Thoracic aorta (tissue), 2 donors: ENCODE results near the gene JMJD8. TPM values are rescaled to one million over a fixed set of nuclear protein-coding genes. Genes with fewer than 3 reads are reported as not detected.

ENCODE experiments used
- ATAC-seq: fragments of 150-250 bp; one replicate; pipeline ENCODE4 v1.8.0; 2017; ENCODE audit warnings: low read depth; ENCODE audit not compliant: insufficient number of reproducible peaks, low FRiP score
- DNase-seq: peaks from one replicate; pipeline ENCODE4 v3.0.0-alpha.2; 2020; ENCODE audit warnings: low spot score
- H3K27ac ChIP-seq, 2 donors: fragments of 200-600 bp; sonication (generic); 1 replicate in 1 of 2; 2 replicates in 1 of 2; pipeline ENCODE4 v1.5.1; 2016; ENCODE audit warnings: mild to moderate bottlenecking in 2 of 2, moderate library complexity in 2 of 2
- H3K27me3 ChIP-seq: fragments of 200-600 bp; sonication (generic); replicated peaks from 2 replicates; pipeline ENCODE4 v1.6.0; 2016; ENCODE audit warnings: mild to moderate bottlenecking; ENCODE audit not compliant: insufficient read depth
- H3K36me3 ChIP-seq: fragments of 200-600 bp; sonication (generic); one replicate; pipeline ENCODE4 v1.5.1; 2016
- H3K4me1 ChIP-seq, 2 donors: fragments of 200-600 bp; sonication (generic); 1 replicate in 1 of 2; 2 replicates in 1 of 2; pipeline versions ENCODE4 v1.5.1 to v1.6.0; 2016; ENCODE audit warnings: low read depth in 2 of 2, mild to moderate bottlenecking in 1 of 2; ENCODE audit not compliant: control insufficient read depth in 1 of 2
- H3K4me3 ChIP-seq: fragments of 200-600 bp; sonication (generic); 2 replicates; pipeline ENCODE4 v1.5.1; 2016; ENCODE audit warnings: mild to moderate bottlenecking
- H3K9me3 ChIP-seq: fragments of 200-600 bp; sonication (generic); 2 replicates; pipeline ENCODE4 v1.5.1; 2016
- total RNA-seq, 2 donors: library from RNA; depleted of rRNA; stranded (reverse); fragments of >200 nt; gene quantifications; one replicate each; pipeline versions ENCODE4 v1.1.0 to v1.2.3, GENCODE V29; 2016
- TF ChIP-seq, protein P1 (sequence below): fragments of 200-600 bp; sonication (generic); IDR thresholded peaks from one replicate; pipeline ENCODE4 v1.5.1; 2019; ENCODE audit warnings: antibody characterized with exemption

JMJD8 gene
- total RNA-seq, 2 donors from 2014 or later: 98.7 to 128 TPM

DNA sequence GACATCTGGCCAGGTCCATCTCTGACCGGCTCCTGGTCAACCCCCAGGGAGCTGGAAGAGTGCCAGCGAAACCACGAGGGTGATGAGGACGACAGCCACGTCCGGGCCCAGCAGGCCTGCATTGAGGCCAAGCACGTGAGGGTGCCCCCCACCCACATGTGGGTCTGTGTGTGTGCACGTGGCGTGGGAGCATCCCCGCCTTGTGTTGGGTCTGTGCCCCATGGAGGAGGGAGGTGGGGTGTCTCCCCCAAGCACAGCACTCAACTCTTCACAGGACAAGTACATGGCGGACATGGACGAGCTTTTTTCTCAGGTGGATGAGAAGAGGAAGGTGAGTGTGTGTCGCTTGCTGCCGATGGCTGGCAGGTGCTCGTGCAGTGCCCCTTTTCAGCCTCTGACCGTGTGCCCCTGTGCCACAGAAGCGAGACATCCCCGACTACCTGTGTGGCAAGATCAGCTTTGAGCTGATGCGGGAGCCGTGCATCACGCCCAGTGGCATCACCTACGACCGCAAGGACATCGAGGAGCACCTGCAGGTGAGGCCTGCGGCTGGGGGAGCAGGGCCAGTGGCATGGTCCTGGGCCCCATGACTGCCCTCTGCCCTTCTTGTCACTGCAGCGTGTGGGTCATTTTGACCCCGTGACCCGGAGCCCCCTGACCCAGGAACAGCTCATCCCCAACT is 2.2 kb downstream of the JMJD8 start:
- peak overlapping the region; percentile 83 for H3K4me3 ChIP-seq
- H3K36me3 ChIP-seq: peaks cover 24% of the 10 kb centered on the region
- no peak for ATAC-seq
- DNase-seq: no peak
- no peak overlapping the region for H3K27ac ChIP-seq
- TF ChIP-seq, protein P1, sequence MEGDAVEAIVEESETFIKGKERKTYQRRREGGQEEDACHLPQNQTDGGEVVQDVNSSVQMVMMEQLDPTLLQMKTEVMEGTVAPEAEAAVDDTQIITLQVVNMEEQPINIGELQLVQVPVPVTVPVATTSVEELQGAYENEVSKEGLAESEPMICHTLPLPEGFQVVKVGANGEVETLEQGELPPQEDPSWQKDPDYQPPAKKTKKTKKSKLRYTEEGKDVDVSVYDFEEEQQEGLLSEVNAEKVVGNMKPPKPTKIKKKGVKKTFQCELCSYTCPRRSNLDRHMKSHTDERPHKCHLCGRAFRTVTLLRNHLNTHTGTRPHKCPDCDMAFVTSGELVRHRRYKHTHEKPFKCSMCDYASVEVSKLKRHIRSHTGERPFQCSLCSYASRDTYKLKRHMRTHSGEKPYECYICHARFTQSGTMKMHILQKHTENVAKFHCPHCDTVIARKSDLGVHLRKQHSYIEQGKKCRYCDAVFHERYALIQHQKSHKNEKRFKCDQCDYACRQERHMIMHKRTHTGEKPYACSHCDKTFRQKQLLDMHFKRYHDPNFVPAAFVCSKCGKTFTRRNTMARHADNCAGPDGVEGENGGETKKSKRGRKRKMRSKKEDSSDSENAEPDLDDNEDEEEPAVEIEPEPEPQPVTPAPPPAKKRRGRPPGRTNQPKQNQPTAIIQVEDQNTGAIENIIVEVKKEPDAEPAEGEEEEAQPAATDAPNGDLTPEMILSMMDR: no peak
- H3K4me1 ChIP-seq: peaks cover 33 to 50% of the 10 kb centered on the region in 2 donors
- no peaks in the 10 kb centered on the region for H3K9me3 ChIP-seq
- no peaks in the 10 kb centered on the region for H3K27me3 ChIP-seq

DNA sequence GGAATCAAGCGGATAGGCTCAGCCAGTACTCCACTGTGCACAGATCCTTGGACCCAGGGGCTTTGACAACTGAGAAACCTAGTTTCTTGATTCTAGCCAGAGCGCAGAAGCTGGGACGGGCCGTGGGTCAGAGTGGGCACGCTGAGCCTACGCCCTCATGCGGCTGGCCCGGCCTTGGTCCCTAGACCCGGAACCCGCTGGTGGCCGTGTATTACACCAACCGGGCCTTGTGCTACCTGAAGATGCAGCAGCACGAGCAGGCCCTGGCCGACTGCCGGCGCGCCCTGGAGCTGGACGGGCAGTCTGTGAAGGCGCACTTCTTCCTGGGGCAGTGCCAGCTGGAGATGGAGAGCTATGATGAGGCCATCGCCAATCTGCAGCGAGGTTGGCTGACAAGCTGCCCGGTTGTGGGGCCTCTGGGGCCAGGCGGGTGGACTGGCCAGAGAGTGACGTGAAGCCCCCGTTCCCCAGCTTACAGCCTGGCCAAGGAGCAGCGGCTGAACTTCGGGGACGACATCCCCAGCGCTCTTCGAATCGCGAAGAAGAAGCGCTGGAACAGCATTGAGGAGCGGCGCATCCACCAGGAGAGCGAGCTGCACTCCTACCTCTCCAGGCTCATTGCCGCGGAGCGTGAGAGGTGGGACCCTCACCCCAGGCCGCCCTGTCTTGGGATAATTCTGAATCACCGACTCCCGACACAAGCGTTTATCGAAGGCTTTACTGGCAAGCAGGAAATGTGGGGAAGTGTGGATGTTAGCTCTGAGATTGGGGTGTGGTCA is 3.0 kb downstream of the JMJD8 start:
- H3K4me3 ChIP-seq: peak overlapping the region; percentile 83
- H3K4me1 ChIP-seq: peaks cover 33 to 52% of the 10 kb centered on the region in 2 donors

DNA sequence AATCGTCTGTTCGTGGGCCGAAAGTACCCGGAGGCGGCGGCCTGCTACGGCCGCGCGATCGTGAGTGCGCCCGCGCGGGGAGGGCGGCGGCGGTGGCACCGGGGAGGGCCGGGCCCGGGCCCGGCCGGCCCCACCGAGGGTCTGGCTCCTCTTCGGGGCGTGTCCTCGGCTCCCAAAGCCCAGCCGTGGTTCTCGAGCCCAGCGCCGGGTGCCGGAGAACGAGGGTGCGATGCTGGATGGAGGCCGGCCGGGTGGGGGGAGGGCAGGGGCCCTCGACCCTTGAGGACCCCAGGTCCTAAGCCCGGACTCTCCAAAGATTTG is 3.5 kb downstream of the JMJD8 start:
- Histone ChIP-seq H3K27ac (peak overlapping the region; percentile 82 to 95), H3K9me3 (no peaks in the 10 kb centered on the region), H3K4me3 (peak overlapping the region; percentile 83), H3K27me3 (no peaks in the 10 kb centered on the region), H3K4me1 (peaks cover 33 to 56% of the 10 kb centered on the region in 2 donors), H3K36me3 (peaks cover 19% of the 10 kb centered on the region)
- no peak for DNase-seq
- no peak for ATAC-seq
- TF ChIP-seq, protein P1: no peak

More for the DNA sequence above, 3.0 kb downstream of the JMJD8 start:
- H3K27me3 ChIP-seq: no peaks in the 10 kb centered on the region
- no peak for DNase-seq
- peak overlapping the region; percentile 82 to 95 for H3K27ac ChIP-seq
- no peak for ATAC-seq
- no peaks in the 10 kb centered on the region for H3K9me3 ChIP-seq
- TF ChIP-seq, protein P1: no peak
- H3K36me3 ChIP-seq: peaks cover 19% of the 10 kb centered on the region

DNA sequence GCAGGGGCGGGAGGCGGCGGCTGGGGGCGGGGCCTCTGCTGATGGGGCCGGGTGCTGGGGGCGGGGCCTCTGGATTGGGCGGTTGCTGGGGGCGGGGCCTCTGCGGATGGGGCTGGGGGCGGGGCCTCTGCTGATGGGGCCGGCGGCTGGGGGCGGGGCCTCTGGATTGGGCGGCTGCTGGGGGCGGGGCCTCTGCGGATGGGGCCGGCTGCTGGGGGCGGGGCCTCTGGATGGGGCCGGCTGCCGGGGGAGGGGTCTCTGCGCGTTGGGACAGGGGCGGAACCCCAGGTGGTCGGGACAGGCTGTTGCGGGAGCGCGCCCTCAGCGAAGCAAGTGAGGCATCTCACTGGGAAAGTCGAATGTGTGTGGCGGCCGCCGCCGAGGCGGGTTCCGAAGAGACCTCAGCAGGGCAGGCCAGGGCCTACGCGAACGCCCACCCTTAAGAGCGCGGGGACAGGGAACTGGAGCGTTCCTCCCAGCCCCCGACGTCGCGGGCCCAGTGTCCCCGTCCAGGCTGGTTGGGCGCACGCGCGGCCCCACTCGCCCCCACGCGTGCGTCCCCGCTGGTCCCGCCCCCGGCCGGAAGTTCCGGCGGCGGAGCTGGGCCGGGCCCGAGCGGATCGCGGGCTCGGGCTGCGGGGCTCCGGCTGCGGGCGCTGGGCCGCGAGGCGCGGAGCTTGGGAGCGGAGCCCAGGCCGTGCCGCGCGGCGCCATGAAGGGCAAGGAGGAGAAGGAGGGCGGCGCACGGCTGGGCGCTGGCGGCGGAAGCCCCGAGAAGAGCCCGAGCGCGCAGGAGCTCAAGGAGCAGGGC is 4.1 kb downstream of the JMJD8 start, which contains the start of gene STUB1:
Gene STUB1 (plus strand): TSS at position 597 of the 811 bp plus-strand sequence. CDS start 116 bp downstream, at position 713.
- TF ChIP-seq, protein P1: no peak
- peaks cover 33 to 60% of the 10 kb centered on the region in 2 donors for H3K4me1 ChIP-seq
- peaks cover 19% of the 10 kb centered on the region for H3K36me3 ChIP-seq
- H3K4me3 ChIP-seq: peak within 1 kb of the TSS; percentile 83
- DNase-seq (peak; percentile 66), ATAC-seq (peak; percentile 41)
- no peaks in the 10 kb centered on the region for H3K9me3 ChIP-seq
- no peaks in the 10 kb centered on the region for H3K27me3 ChIP-seq
- peak within 1 kb of the TSS; percentile 82 to 95 for H3K27ac ChIP-seq
